NCI-H748 (cell line): ENCODE data around the gene PRKAG1.

Source experiments
- DNase-seq: peaks from one replicate; lab custom pipeline; 2025; ENCODE audit not compliant: unreplicated experiment; lab: John Stamatoyannopoulos, UW

PRKAG1 gene

DNA sequence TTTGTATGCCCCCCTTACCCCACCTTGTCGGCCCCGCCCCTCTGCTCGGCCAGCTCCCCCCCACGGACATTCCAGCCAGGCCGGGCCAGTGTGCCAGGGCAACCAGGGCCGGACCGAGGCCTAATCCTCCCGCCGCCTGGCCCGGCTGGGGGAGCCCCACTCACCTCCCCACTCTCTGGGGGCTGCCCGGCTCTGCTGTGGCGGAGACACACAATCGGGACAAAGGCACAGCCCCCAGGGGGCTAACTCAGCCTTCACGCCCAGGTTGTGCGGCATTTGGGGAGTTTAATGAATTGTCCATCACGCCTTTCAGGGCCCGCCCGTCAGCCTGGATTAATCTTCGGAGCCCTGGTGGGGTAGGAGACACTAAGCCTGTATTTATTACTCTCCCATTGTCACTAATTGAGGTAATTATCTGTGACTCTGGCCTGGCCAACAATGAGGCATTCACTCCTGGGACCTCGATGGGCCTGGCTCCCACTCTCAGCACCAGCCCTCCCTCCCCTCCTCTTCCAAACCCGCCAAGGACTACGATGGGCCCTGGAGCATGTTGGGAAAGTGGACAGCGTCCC is 31.8 kb downstream of the PRKAG1 start:
- DNase-seq = peak; percentile 92

DNA sequence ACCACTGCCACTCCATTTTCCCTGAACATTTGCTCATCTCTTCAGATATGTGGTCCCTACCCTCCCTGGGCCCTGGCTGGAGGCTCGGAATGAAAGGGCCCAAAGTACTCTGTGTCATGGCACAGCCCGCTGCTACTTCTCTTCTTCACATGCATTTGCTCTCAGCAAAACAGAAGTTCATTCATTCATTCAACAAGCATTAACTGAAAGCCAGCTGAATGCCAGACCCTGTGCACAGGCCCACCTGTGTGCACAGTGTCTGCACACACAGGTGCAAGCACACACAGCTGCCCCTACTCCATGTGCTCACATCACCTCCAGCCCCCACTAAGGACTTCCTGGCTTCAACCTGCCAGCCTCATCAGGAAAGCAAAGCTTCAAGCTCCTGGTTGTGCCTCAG is 32.7 kb downstream of the PRKAG1 start:
- DNase-seq = peak; percentile 17

DNA sequence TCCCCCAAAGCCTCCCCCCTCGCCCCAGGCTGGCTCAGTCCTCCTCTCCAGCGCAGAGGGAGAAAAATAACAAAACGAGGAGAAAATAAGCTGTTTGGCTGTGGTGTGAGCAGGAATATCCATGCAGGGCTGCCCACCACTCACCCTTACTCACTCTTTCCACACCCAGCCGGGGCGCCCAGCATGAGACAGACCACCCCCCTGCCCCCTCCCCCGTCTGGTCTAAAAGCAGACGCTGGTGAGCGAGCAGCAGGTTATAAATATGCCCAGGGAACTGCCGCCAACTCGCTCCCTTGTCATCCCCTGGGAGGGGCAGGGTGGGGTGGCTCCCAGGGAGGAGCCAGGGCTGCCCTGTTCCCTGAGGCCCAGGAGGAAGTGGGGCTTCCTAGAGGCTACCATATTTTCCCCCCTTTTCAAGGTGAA is 33.1 kb downstream of the PRKAG1 start:
- DNase-seq = no peak

DNA sequence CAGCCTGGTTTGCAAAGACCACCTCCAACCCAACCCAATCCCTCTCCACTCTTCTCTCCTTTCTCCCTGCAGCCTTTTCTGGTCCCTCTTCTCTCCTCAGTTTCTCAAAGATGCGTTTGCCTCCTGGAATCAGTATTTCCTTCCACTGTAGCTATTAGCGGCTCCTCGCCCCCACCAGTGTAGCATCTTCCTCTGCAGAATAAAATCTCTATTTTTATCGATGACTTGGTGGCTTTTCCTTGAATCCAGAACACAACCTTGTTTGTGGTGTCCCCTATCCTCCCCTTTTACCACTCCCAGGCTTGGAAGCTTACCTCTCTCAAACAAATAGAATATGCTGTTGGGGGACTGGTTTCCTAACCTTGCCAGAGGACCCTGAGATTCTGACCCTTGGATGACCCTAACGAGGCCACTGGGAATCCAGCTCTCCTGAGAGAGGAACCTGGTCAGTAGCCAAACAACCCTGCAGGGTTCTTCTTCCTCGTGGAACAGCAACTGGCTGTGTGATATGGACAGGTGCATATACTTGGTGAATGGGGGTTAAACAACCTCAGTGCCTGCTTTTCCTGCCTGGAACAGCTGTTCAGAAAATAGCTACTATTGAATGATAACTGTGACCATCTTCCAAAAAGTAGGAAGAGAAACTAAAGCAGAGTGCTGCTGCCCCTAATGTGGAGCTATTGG is 36.0 kb downstream of the PRKAG1 start:
- DNase-seq = no peak

DNA sequence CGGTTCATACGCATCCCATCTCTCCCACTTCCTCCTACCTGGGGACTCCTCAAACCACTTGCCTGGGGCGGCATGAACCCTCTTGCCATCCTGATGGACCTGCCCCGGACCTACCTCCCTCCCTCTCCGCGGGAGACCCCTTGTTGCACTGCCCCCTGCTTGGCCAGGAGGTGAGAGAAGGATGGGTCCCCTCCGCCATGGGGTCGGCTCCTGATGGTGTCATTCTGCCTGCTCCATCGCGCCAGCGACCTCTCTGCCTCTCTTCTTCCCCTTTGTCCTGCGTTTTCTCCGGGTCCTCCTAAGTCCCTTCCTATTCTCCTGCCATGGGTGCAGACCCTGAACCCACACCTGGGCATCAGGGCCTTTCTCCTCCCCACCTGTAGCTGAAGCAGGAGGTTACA is 36.8 kb downstream of the PRKAG1 start:
- DNase-seq = no peak

DNA sequence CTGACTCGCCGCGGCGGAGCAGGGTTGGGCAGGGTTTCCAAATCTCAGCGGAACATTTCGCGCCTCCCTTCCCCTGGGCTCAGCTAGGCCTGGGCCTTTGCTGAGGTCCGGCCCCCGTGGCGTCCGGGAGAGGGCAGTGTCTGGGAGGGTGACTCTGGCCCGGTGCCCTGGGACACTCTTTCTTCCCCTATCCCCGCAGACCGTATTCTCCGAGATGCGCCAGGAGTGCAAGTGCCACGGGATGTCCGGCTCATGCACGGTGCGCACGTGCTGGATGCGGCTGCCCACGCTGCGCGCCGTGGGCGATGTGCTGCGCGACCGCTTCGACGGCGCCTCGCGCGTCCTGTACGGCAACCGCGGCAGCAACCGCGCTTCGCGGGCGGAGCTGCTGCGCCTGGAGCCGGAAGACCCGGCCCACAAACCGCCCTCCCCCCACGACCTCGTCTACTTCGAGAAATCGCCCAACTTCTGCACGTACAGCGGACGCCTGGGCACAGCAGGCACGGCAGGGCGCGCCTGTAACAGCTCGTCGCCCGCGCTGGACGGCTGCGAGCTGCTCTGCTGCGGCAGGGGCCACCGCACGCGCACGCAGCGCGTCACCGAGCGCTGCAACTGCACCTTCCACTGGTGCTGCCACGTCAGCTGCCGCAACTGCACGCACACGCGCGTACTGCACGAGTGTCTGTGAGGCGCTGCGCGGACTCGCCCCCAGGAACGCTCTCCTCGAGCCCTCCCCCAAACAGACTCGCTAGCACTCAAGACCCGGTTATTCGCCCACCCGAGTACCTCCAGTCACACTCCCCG is 37.4 kb downstream of the PRKAG1 start:
- DNase-seq = peak; percentile 62

DNA sequence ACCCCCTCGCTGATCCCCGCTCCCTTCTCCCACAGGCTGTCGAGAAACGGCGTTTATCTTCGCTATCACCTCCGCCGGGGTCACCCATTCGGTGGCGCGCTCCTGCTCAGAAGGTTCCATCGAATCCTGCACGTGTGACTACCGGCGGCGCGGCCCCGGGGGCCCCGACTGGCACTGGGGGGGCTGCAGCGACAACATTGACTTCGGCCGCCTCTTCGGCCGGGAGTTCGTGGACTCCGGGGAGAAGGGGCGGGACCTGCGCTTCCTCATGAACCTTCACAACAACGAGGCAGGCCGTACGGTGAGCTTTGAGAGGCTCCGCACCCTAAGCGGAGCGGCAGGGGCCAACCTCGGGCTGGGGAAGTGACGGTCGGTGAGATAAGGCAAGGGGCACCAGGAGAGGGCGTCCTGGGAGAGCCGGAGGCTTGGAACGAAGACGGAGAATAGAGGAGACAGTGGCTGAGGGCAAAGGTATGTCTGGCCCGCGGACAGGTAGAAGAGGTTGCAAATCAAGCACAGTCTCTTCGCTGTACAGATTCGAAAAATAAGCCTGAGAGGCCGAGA is 38.1 kb downstream of the PRKAG1 start:
- DNase-seq = peak; percentile 70

DNA sequence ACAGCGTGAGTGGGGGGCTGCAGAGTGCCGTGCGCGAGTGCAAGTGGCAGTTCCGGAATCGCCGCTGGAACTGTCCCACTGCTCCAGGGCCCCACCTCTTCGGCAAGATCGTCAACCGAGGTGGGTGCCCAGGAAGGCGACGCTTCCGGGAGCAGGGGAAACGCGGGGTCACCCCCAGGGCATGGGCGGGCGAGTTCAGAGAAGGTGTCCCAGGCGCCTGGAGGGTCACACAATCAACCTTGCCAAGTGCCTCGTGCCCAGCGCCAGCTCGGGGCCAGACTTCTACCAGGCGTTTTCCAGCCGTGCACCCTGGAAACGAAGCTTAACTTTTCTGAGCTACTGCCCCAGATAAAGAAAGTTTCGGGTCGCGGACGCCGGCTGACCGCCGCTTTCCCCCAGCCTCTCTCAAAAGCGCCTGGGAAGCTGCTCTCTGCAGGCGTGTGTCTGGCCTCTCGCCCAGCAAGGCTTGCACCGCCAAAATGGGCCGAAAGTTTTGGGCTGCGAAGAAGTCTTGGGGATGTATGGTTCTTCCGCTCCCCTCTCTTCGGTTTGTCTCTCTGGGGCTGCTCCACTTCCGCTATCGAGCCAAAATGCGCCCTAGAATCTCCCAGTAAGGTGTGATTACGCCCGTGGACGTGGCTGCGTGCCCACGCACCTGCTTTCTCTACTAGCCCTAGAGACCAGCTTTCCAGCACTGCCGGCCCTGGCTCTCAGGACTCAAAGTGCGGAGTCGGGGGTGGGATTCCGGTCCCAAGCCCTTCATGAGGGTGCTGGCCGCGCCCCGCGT is 38.8 kb downstream of the PRKAG1 start:
- peak; percentile 34 for DNase-seq

DNA sequence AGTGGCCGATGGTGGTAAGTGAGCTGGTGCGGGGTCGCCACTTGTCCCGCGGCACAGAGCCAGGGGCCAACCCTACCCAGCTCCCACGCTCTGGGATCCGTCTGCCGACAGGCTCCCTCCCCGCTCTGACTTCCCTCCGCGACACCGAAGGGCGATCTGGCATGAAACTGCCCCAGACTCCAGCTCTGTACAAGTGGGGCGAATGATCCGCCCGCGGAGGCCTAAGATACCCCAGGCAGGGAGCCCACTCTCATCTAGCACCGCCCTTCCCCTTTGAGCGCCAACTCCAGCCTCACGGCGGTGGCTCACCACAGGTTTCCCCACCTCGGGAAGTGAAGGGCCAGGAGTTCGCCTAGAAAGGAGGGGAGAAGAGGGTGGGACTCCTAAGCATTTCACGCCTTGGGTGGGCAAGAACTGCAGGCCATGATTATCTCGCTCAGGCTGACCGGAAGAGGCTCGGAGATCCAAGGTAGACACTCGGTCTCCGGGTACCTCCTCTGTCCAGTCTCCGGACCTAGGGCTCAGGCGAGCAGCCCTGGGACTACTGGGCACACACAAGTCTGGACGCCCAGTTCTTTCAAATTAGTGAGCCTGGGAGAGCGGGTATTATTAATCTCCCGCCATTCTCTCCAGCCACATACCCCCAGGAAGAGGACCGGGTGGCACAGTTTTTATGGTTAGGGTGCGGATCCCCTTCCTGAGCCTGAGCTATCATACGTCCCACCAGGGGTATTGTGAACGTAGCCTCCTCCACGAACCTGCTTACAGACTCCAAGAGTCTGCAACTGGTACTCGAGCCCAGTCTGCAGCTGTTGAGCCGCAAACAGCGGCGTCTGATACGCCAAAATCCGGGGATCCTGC is 39.6 kb downstream of the PRKAG1 start:
- peak; percentile 44 for DNase-seq

DNA sequence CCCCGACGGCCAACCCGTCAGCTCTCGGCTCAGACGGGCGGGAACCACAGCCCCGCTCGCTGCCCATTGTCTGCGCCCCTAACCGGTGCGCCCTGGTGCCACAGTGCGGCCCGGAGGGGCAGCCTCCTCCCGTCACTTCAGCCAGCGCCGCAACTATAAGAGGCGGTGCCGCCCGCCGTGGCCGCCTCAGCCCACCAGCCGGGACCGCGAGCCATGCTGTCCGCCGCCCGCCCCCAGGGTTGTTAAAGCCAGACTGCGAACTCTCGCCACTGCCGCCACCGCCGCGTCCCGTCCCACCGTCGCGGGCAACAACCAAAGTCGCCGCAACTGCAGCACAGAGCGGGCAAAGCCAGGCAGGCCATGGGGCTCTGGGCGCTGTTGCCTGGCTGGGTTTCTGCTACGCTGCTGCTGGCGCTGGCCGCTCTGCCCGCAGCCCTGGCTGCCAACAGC is 40.3 kb downstream of the PRKAG1 start, which contains the start of gene WNT1:
TSS of gene WNT1 (plus strand) at position 32 of the 450 bp plus-strand sequence. CDS start at position 361, 329 bp downstream.
- peak; percentile 64 for DNase-seq

DNA sequence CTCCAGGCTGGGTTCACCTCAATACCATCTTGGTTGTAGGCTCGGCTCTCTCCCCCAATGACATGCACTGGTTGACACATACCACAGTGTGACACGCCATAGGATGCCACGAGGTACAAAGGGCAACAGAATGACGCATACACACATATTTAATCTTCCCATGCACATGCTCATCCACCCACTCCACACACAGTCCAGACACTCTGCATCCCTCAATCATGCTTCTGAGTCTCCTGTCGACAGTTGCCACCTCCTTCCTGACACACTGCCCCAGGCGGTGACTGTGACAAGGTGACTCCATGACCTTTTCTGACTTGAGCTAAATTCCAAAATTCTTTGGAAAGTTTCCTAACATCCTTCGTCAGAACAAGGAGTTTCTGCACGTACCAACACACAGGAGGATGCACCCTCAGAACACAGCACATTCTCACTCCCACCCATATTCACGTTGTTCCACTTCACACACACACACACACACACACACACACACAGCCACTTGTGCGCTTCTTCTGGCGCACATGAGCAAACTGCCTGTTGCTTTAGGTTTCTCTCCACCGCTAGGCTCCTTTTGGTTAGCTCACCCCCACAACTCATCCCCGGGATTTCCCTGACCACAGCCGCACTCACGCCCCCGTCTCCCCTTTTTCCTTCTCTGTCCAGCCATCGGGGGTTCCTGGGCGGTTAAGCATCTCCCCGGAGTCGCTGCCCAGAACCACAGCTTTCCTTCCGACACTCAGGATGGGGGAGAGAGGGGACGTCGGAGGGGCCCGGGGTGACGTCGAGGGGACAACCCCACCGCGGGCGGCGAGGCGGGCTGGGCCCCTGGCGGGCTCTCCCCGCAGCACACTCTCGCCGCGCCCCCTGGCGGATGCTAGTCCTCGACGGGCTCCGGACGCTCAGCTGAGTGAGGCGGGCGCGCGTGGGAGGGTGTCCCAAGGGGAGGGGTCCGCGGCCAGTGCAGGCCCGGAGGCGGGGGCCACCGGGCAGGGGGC is 41.0 kb downstream of the PRKAG1 start:
- peak; percentile 57 for DNase-seq

DNA sequence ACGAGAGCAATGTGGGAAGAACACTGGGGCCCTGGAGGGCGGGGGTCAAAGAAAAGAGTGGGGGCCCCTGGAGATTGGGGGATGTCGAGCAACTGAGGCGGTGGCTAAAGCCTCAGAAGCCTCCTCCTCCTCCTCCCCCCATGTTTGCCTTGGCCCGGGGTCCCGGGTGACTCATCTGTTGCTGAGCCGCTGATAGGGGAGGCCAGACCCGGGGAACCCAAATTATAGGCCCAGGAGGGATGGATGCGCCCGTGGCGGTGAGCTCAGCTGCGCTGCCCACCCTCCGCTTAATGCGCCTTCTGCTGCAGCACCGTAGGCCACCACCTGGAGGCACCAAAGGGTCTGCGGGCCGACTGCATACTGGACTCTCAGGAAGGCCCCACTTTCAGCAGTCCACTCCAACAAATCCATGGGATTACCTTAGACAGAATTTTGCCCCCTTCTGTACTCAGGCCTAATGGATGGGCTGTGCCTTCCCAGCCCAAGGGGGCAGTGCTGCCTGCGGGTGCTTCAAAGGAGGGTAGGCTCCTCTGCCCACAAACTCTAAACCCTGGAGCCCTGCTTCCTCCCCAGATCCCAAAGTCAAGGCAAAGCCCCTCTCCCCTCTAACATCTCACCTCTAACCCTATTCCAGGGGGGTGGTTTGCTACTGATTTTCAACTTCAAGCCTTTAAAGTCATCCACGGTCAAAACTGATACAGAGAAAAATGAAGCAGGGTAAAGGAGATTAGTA is 44.5 kb downstream of the PRKAG1 start:
- no peak for DNase-seq

DNA sequence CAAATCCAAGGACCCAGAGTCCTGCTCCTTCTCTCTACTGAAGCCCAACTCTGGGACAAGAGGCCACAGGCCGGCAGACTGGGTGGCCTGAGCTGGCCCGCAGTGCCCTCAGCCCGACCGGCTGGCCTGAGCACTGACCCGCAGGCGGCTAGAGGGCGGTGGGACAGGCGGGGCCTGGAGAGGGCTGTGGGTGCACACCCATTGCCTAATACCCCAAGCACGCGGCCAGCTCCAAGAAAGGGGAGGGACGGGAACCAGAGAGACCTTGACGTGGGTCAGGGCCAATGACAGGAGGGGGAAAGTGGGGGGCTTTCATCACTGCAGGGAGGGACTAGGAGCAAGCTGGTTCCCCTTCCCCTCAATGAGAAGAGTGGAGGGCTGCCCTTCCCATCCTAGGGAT is 45.0 kb downstream of the PRKAG1 start:
- no peak for DNase-seq

DNA sequence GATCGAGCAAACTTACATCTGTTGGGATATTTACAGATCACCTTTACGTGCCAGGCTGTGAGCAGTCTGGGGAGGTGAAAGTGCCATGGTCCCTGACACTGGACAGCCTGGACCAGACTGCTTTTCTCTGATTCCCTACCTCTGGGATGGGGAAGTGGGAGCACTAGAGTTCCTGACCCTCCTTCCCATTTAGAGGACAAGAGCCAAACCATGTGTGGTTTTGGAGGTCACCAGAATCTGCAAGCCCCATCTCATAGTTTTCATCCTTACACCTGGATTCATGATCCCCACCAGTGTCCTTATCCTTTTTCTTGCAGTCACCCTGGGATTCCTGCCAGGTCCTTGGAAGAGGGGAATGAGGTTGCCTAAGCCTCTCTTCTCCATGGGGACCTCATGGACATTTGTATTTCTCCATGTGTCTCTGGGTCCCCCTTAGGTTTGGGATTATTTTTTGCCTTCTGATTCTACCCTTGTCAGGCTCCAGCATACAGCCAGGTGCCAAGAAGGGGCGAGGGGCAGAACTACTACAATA is 45.6 kb downstream of the PRKAG1 start:
- DNase-seq = no peak

DNA sequence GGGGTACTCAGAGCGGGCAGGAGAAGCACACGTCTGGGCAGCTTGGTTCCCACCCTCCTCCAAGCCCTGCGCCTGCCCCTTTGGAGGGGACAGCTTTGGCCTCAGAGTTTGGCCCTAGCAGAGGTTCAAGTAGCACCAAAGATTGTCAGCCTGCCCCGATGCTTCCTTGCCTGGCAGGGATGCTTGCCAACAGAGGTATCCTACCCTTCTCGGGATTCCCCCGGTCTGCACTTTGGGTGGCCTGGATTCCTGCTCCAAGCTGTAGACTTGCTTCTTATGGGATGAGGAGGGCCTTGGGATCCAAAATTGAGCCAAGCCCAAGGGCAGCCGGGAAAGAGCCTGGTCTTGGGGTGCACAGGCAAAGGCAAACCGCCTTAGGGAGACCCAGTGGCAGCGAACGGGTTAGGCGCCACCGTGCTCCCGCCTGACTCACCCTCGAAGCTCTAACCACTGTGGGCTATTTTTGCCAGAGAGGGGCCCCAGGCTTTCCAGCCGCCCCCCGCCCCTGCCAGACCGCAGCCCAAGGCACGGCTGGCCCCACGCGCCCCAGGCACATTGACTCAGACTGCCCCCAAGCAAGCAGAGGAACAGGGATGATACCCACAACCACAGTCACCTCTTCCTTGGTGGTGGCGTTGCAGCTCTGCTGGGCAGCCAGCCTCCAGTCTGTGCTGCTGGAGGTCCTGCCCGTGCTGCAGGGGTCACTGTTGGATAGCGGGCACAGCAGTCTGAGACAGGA is 46.2 kb downstream of the PRKAG1 start:
- DNase-seq = no peak

DNA sequence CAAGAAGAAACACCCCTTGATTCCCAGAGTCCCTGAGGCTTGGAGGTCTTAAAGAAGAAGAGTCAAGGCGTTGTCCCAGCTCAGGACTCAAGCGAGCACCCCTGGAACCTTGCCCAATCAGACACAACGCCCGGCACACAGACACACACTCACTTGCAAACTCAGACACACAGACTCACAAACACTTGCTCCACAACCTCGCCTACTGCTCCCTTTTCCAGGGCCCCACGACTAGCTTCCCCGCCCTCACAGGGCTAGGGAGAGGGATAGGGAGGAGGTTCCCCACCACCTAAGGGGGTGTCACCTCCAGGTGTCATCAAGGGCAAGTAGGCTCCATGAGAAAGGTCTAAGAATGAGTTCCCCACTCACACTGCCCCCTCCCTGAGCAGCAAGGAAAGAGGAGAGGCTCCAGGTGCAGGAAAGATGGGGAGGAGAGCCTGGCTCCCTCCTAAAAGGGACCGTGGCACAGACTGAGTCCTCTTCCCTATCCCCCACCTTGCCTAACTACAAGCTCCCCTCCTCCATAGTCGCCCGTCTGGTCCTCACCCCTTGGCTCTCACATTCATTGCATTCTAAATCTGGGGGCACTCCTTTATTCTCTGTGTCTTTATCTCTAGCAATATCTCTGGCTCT is 47.8 kb downstream of the PRKAG1 start:
- DNase-seq = no peak
